Spleen (tissue), 7 donors: ENCODE measurements around the gene SUMF1.

ENCODE experiments used
- CTCF ChIP-seq, 11 experiments: fragments of 200-600 bp in 7 of 11; fragments of 450-650 bp in 4 of 11; sonication (generic) in 4 of 11; IDR thresholded peaks in 8 of 11; conservative IDR thresholded peaks in 3 of 11; 1 replicate in 7 of 11; 2 replicates in 4 of 11; pipeline versions ENCODE4 v1.4.0 to v1.8.0; 2016 to 2021; ENCODE audit warnings: antibody characterized with exemption in 11 of 11, inconsistent platforms in 4 of 11, mild to moderate bottlenecking in 1 of 11
- POLR2A ChIP-seq, 3 donors: fragments of 450-650 bp; IDR thresholded peaks; one replicate each; pipeline ENCODE4 v1.5.1; 2017; ENCODE audit warnings: antibody characterized with exemption in 3 of 3, mild to moderate bottlenecking in 1 of 3
- POLR2AphosphoS5 ChIP-seq, 3 donors: sonication (generic); formaldehyde crosslinking; IDR thresholded peaks; one replicate each; pipeline ENCODE4 v1.5.1; 2017; ENCODE audit warnings: antibody characterized with exemption in 3 of 3
- donor health status: DM: no; HTN: no; CAD: no; lungs with moderate emphysema.
- donor health status: DM: no; HTN: no; CAD: no.
- donor health status: DM: no; HTN: no; CAD: no.

GRCh38 chr3:4491855-4492207, 24.8 kb upstream of the SUMF1 start:
- no peak for TF ChIP-seq CTCF (IDR thresholded peaks at IDR 0.05 in 8 of 11, conservative IDR thresholded peaks at IDR 0.05 in 3 of 11)
- no peak for TF ChIP-seq POLR2AphosphoS5 (IDR thresholded peaks at IDR 0.05)
- no peak for TF ChIP-seq POLR2A (IDR thresholded peaks at IDR 0.05)
